HG03139 (cell line): ENCODE results near the gene IQUB.
"Not testable (repeated sequence)": the region's sequence is repeated elsewhere in the genome, so short reads cannot be mapped to it uniquely, and the experiment has no call there.

Source experiments
- ATAC-seq: cut with Tn5 transposase; IDR thresholded peaks from one replicate; pipeline ENCODE4 v1.9.1; 2021; ENCODE audit not compliant: unreplicated experiment

Gene IQUB

DNA sequence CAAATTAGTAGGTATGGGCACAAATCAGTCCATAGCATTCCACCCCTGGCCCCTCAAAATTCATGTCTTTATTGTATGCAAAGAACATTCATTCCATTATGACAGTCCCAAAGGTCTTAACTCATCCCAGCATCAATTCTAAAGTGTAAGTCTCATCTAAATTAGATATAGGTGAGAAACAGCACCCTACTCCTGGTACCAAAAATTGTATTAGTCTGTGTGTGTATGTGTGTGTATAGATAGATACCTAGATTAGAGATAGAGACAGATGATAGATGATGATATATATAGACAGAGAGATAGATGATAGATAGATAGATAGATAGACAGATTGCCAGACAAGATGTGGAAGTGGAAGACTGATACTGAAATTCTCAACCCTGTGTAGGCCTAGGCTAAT, 109.9 kb downstream of the IQUB start:
- no peak for ATAC-seq

GRCh38 chr7:123423622-123424021, 110.8 kb downstream of the IQUB start:
- ATAC-seq: no peak

- ATAC-seq: no peak
These were observed 116.8 kb downstream of the IQUB start for GRCh38 chr7:123417580-123417979.

DNA sequence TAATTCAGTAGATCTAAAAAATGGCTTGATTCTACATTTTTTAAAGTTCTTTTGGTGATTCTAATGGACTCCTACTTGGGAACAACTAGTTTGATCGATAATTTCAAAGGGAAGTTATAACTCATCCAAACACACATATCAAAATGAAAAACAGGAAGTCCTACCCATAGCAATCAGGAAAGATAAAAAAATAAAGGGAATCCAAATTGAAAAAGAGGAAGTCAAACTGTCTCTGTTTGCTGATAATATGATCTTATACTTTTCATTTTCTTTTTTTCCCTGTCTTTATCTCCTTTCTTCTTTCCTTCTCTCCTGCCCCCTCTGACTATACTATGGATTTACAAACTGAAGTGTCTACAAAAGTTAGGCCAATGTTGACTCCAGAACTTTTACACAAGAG, 118.8 kb downstream of the IQUB start:
- no peak for ATAC-seq

DNA sequence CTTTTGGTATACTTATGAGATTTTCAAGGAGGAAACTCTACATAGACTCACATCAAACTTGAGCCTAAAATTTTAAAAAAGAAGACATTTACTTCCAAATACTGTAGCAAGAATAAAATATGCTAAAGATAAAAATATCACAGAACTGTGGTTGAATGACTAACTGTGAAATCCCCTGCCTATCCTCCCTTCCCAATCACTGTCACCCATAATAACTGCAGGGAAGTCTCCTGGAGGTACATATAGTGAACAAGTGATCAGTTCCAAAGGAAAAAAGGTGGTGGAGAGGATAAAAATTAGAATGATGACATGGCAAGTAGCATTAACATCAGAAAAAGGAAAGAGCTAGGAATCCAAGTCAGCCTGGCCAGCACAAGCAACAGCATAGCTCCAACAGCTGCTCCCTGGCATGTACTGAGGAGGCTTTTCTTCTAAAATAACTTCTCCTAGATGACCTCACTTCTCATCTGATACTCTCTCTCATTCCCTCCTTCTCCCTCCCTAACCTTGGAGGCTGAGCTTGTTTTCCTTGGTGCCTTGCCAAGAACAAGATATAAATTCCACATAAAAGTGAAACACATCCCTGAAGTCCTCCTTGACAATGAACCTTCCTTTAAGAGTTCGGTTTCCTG, 124.0 kb downstream of the IQUB start:
- ATAC-seq: no peak

DNA sequence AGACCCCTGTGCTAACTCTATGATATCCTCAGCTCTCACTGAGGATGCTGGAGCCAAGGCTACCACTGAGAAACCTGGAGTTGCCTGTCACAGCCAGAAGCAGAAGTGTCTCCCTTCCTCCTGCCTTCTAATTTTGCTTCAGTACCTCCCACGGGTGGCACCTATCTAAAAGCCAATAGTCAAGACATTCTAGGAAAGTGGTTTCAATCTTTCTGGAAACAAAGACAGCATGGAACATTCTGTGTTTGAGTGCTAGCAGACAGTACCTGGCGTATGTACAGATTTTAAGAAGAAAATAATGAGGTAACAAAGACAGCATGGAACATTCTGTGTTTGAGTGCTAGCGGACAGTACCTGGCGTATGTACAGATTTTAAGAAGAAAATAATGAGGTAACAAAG, 126.4 kb downstream of the IQUB start:
- ATAC-seq: not testable (repeated sequence)
